HEK293T (cell line): Measurements from ENCODE around the gene AGBL1.

ENCODE experiments used
- CTCF ChIA-PET: fragments of 350-600 bp; formaldehyde crosslinking; extraction: SDS; loops from one replicate; lab custom pipeline; 2021; ENCODE audit warnings: antibody characterized with exemption, inconsistent platforms; lab: Yijun Ruan, JAX
- POLR2A ChIA-PET: fragments of 350-600 bp; formaldehyde crosslinking; extraction: SDS; loops from one replicate; lab custom pipeline; 2020; ENCODE audit warnings: antibody characterized with exemption, inconsistent platforms; lab: Yijun Ruan, JAX
- DNase-seq: peaks from one replicate; pipeline ENCODE4 v3.0.0; 2012; ENCODE audit warnings: mixed read lengths; ENCODE audit errors: extremely low spot score
- ARNT ChIP-seq: fragments of 450-650 bp; IDR thresholded peaks from 2 replicates; pipeline ENCODE4 v1.6.1; 2017; ENCODE audit warnings: mild to moderate bottlenecking
- BHLHE40 ChIP-seq: fragments of 450-650 bp; IDR thresholded peaks from 2 replicates; pipeline ENCODE4 v1.6.1; 2016; ENCODE audit warnings: mild to moderate bottlenecking, moderate library complexity, borderline replicate concordance
- CTBP1 ChIP-seq: fragments of 450-650 bp; IDR thresholded peaks from 2 replicates; pipeline ENCODE4 v1.6.1; 2016; ENCODE audit warnings: borderline replicate concordance
- ELF4 ChIP-seq: fragments of 450-650 bp; IDR thresholded peaks from 2 replicates; pipeline ENCODE4 v1.6.1; 2017; ENCODE audit warnings: antibody characterized with exemption
- FOXA1 ChIP-seq: fragments of 450-650 bp; IDR thresholded peaks from 2 replicates; pipeline ENCODE4 v1.6.1; 2016; ENCODE audit warnings: mild to moderate bottlenecking
- FOXK2 ChIP-seq: fragments of 450-650 bp; IDR thresholded peaks from 2 replicates; pipeline ENCODE4 v1.6.1; 2016; ENCODE audit warnings: mild to moderate bottlenecking
- FOXM1 ChIP-seq: fragments of 450-650 bp; IDR thresholded peaks from 2 replicates; pipeline ENCODE4 v1.6.1; 2017; ENCODE audit warnings: mild to moderate bottlenecking, borderline replicate concordance
- HDGF ChIP-seq: fragments of 450-650 bp; IDR thresholded peaks from 2 replicates; pipeline ENCODE4 v1.6.1; 2017; ENCODE audit warnings: antibody characterized with exemption, borderline replicate concordance
- L3MBTL2 ChIP-seq: fragments of 450-650 bp; conservative IDR thresholded peaks from 2 replicates; pipeline ENCODE4 v1.6.1; 2016; ENCODE audit warnings: mild to moderate bottlenecking
- LEF1 ChIP-seq: fragments of 450-650 bp; IDR thresholded peaks from 2 replicates; pipeline ENCODE4 v1.6.1; 2017; ENCODE audit warnings: mild to moderate bottlenecking, borderline replicate concordance
- NFRKB ChIP-seq: fragments of 450-650 bp; IDR thresholded peaks from 2 replicates; pipeline ENCODE4 v1.6.1; 2016; ENCODE audit warnings: mild to moderate bottlenecking, moderate library complexity
- SP1 ChIP-seq: fragments of 450-650 bp; IDR thresholded peaks from 2 replicates; pipeline ENCODE4 v1.6.1; 2017
- SUZ12 ChIP-seq: fragments of 450-650 bp; IDR thresholded peaks from 2 replicates; pipeline ENCODE4 v1.6.1; 2016; ENCODE audit warnings: mild to moderate bottlenecking
- TARDBP ChIP-seq: fragments of 450-650 bp; IDR thresholded peaks from 2 replicates; pipeline ENCODE4 v1.6.1; 2016
- ZNF384 ChIP-seq: fragments of 450-650 bp; IDR thresholded peaks from 2 replicates; pipeline ENCODE4 v1.6.1; 2016
- TF ChIP-seq, protein P1 (sequence below): fragments of 450-650 bp; IDR thresholded peaks from 2 replicates; pipeline ENCODE4 v1.6.1; 2016

AGBL1 gene

DNA sequence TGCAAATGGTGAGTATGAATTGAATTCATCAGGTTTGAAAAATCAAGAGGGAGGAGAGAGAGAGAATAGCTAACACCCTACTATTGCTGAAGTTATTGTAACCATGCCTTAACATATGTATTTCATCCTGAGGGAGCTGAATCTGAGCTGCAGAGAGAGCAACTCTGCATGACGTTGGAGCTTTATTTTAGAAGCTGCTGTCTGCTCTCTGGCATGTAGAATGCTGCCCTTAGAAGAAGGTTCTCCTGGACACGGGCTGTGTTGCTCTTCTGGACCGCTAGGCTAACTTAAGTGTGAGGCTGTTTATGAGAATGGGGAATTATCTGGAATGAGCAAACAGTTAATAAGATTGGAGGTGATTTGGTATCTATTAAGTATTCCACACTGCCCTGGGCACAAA, 814.6 kb downstream of the AGBL1 start:
- POLR2A ChIA-PET, result no interaction called here
- no peak for DNase-seq
- CTCF ChIA-PET, result no interaction called here
- TF ChIP-seq SP1 (no peak), ARNT (no peak), ZNF384 (no peak), FOXM1 (no peak), FOXK2 (no peak), HDGF (no peak), BHLHE40 (no peak)
- TF ChIP-seq, protein P1, sequence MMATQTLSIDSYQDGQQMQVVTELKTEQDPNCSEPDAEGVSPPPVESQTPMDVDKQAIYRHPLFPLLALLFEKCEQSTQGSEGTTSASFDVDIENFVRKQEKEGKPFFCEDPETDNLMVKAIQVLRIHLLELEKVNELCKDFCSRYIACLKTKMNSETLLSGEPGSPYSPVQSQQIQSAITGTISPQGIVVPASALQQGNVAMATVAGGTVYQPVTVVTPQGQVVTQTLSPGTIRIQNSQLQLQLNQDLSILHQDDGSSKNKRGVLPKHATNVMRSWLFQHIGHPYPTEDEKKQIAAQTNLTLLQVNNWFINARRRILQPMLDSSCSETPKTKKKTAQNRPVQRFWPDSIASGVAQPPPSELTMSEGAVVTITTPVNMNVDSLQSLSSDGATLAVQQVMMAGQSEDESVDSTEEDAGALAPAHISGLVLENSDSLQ, result no peak

DNA sequence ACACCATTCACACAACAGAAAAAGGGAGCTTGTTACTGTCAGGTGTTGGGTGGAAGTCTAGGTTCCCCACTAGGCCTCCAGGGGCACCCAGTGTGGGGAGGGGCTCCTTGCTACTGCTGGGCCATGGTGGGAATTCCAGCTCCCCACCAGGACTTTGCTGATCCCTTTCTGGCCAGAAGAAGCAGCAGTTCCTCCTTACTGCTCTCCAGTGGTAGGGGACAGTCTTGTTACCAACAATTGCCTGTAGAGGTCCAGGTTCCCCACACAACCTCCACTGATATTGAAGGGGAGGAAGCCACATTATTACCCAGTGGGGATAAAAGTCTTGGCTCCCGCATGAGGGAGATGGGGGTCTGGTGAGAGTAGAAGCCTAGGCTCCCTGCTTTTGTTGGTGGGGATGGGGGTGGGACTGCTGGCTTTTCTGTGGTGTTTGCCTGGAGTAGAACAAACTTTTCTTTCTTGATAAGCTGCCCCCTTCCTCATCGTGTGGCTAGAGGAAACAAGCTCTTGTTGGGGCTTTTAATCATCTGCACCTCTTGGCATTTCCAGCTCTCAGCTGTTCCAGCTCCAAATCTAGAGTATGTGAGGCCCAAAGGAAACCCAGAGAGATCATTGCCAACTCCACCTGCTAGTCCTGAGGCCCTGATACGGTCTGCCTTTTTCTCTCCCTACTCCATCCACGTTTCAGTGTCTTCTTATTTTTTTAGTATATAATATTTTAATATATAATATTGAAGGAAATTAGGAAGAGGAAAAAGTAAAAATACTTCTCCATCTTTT, 824.2 kb downstream of the AGBL1 start:
- ChIA-PET POLR2A (no interaction called here), CTCF (no interaction called here)
- TF ChIP-seq ARNT, result no peak
- no peak for TF ChIP-seq SP1
- no peak for DNase-seq

DNA sequence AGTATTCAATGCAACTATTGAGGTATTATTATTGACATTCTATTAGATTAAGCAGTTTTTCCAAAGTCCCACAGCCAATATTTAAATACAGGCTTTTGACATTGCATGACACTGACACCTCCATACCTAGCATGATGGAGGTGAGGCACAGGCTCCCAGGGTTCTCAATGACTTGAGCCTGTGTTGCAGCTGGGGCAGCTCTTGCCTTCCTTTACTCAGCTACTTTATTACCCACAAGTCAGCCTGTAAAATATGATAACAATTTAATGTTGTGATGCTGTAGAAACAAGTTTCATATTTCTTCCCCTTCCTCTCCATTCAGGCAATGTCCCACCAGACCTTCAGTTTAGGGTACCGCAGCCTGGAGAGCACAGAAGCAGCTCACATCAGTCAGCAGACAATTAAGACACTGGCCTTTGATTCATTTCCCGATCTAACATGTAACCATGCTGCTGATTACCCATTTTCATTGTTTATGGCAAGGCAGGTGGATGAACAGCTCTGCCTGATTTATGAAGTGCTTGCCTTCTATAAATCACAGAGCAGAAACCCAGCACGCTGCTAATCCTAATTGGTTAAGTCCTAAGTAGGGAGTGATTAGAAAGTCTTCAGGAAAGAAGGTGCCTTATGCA, 826.1 kb downstream of the AGBL1 start:
- ChIA-PET POLR2A (no interaction called here), CTCF (no interaction called here)
- no peak for TF ChIP-seq FOXM1
- TF ChIP-seq TARDBP, result no peak
- TF ChIP-seq SP1, result no peak
- TF ChIP-seq L3MBTL2, result no peak
- no peak for TF ChIP-seq FOXK2
- no peak for TF ChIP-seq ELF4
- no peak for DNase-seq

DNA sequence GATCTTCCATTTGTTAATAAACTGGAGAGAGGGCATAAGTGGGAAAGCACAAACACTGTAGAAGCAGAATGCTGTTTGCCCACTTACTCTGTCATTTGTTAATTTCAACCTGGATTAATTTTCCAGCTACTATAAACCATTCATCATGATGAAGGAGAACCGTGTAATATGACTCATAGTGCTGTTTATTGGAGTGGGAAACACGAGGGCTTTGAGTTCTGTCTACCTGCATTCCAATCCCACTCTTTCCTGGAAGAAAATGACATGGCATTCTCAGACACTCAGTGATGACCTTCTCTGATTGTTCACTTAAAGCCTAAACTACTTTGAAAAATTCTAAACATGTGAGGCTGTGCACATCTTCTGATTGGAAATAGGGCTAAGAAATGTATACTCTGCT, 826.7 kb downstream of the AGBL1 start:
- POLR2A ChIA-PET, result no interaction called here
- no peak for TF ChIP-seq SUZ12
- no peak for TF ChIP-seq ZNF384
- TF ChIP-seq ELF4, result no peak
- no peak for TF ChIP-seq NFRKB
- TF ChIP-seq HDGF, result no peak
- TF ChIP-seq, protein P1, result no peak
- no peak for TF ChIP-seq L3MBTL2
- TF ChIP-seq FOXM1, result no peak
- TF ChIP-seq SP1, result no peak
- no peak for TF ChIP-seq TARDBP
- TF ChIP-seq LEF1, result no peak
- no peak for TF ChIP-seq FOXK2
- TF ChIP-seq ARNT, result no peak
- no peak for DNase-seq
- CTCF ChIA-PET, result no interaction called here

DNA sequence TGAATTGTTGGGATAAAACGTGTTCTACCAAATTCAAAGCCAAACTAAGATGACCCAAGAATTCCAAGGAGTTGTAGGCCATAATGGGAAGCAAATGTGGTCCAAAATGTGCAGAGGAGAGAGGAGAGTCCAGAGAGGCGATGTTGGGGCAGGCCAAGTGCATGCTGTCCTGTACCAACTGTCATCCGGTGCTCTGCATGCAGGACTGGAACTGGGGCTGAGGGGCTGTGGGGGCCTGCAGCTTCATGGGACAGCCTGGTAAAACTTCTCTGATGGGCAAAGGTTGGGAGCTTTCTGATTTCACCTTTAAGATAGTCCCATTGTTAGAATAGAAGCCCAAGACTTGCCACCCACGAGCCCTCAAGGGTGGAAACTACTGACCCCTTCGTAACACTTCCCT, 831.4 kb downstream of the AGBL1 start:
- CTCF ChIA-PET, result no interaction called here
- no peak for DNase-seq
- POLR2A ChIA-PET, result no interaction called here
- TF ChIP-seq BHLHE40 (no peak), CTBP1 (no peak), ARNT (no peak), FOXK2 (no peak), L3MBTL2 (no peak), FOXM1 (no peak), SP1 (no peak), NFRKB (no peak), HDGF (no peak), ELF4 (no peak), FOXA1 (no peak), TARDBP (no peak), LEF1 (no peak), ZNF384 (no peak), SUZ12 (no peak)
- TF ChIP-seq, protein P1, result no peak

DNA sequence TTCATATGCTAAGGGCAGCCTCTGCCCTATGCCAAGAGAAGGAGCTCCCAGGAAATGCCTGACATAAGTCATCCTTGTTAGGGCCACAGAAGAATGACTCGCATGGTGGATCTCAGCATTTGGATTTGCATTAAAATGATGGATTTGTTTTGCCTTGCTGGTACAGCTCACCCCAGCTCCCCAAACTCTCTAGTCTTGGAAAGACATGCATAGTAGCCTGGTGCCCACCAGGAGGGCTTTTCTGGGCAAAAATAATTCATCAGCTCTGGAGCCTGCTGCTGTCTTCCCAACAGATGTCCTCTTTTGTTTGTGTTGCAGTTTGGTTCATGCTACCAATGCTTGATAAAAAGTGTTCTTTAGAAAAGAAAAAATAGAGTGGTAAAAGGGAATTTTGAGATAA, 833.0 kb downstream of the AGBL1 start:
- no peak for TF ChIP-seq NFRKB
- no peak for TF ChIP-seq FOXK2
- no peak for TF ChIP-seq ELF4
- no peak for TF ChIP-seq HDGF
- TF ChIP-seq, protein P1, result no peak
- TF ChIP-seq LEF1, result no peak
- no peak for TF ChIP-seq SUZ12
- no peak for TF ChIP-seq ZNF384
- TF ChIP-seq ARNT, result no peak
- no peak for TF ChIP-seq CTBP1
- no peak for TF ChIP-seq SP1
- TF ChIP-seq L3MBTL2, result no peak
- TF ChIP-seq FOXM1, result no peak
- TF ChIP-seq TARDBP, result no peak
- TF ChIP-seq FOXA1, result no peak
- no peak for TF ChIP-seq BHLHE40
- POLR2A ChIA-PET, result no interaction called here
- DNase-seq, result no peak
- CTCF ChIA-PET, result no interaction called here
